ENCODE results near the gene HSPBP1. TPM values are rescaled to one million over a fixed set of nuclear protein-coding genes. Genes with fewer than 3 reads are reported as not detected.

Gene HSPBP1
- total RNA-seq, 1 donor from 2014 or later = 32.2 TPM

DNA sequence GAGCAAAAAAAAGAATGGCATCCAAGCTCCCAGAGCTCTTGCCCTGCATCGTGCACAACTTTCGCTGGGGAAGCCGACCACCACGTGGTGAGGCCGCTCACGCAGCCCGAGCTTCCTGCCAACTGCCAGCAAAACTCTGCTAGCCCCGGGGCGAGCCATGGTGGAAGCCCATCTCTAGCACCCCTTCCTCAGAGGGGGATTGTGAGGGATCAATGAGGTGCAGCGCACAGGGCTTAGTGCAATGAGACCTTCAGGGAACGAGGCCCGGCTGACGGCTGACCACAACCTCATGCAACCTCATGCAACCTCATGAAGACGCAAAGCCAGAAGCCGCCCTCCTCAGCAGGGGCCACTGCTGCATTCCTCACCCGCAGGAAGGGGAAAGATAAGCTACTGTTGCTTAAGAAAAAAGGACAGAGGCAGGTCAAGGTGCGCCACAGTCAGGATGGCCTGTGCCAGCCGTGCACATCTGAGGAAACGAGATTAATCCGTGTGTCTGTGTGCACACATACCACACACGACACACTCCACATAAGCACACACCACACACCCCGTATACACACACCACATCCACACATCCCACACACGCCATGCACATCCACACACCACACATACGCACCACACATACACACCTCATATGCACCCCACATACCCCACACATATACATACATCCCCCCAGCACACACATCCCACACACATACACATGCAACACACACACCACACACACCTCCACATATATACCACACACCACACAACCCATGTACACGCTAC lies 9.6 kb downstream of the HSPBP1 start:
- CTCF ChIA-PET = no interaction called here
- no peak for DNase-seq
- TF ChIP-seq, protein P1, sequence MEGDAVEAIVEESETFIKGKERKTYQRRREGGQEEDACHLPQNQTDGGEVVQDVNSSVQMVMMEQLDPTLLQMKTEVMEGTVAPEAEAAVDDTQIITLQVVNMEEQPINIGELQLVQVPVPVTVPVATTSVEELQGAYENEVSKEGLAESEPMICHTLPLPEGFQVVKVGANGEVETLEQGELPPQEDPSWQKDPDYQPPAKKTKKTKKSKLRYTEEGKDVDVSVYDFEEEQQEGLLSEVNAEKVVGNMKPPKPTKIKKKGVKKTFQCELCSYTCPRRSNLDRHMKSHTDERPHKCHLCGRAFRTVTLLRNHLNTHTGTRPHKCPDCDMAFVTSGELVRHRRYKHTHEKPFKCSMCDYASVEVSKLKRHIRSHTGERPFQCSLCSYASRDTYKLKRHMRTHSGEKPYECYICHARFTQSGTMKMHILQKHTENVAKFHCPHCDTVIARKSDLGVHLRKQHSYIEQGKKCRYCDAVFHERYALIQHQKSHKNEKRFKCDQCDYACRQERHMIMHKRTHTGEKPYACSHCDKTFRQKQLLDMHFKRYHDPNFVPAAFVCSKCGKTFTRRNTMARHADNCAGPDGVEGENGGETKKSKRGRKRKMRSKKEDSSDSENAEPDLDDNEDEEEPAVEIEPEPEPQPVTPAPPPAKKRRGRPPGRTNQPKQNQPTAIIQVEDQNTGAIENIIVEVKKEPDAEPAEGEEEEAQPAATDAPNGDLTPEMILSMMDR (IDR thresholded peaks at IDR 0.05) = no peak
- H3K4me1 Mint-ChIP-seq = peaks cover 10% of the 10 kb centered on the region
- H3K4me3 Mint-ChIP-seq = no peak overlapping the region
- POLR2A ChIA-PET = no interaction called here
- H3K9me3 Mint-ChIP-seq = peaks cover 2% of the 10 kb centered on the region
- intact Hi-C loops (cut with micrococcal nuclease) = no loop called here
- H3K36me3 Mint-ChIP-seq (ENCODE audit: low read depth) = peaks cover 54% of the 10 kb centered on the region
- no peaks in the 10 kb centered on the region for H3K27me3 Mint-ChIP-seq
- ATAC-seq (ENCODE audit: low read depth) = no peak
- no peak overlapping the region for H3K27ac Mint-ChIP-seq

DNA sequence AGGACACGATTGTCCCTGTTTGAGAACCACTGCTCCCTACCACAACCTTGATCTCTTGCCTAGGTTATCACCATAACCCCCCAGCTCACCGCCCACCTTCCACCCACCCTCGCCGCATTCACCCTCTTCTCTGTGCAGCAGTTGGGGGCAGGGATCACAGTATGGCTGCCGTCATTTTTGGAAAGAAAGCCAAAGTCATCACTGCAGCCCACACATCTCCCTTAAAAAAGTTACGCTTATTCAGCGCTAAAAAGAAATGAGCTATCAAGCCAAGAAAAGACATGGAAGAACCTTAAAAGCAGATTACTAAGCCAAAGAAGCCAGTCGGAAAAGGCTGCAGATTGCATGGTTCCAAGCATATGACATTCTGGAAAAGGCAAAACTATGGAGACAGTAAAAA lies 10.6 kb downstream of the HSPBP1 start:
- Mint-ChIP-seq H3K27me3 (no peaks in the 10 kb centered on the region), H3K4me1 (peaks cover 2% of the 10 kb centered on the region), H3K27ac (no peak overlapping the region), H3K36me3 (ENCODE audit: low read depth) (peaks cover 46% of the 10 kb centered on the region), H3K4me3 (no peak overlapping the region), H3K9me3 (peaks cover 2% of the 10 kb centered on the region)
- no peak for ATAC-seq (ENCODE audit: low read depth)
- no peak for DNase-seq
- intact Hi-C loops (cut with micrococcal nuclease) = no loop called here
- CTCF ChIA-PET = no interaction called here
- POLR2A ChIA-PET = no interaction called here
- TF ChIP-seq, protein P1 (IDR thresholded peaks at IDR 0.05) = no peak

DNA sequence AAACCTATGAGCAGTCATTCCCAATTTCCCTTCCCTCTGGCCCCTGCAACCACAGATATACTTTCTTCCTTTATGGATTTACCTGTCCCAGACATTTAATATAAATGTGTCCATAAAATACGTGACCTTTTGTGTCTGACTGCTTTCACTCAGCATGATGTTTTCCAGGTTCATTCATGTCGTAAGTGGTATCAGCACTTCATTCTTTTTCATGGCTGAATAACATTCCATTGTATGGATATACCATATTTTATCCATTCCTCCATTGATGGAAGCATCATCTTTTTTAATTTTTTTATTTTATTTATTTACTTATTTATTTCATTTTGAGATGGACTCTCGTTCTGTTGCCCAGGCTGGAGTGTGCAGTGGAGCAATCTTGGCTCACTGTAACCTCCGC lies 13.1 kb downstream of the HSPBP1 start:
- TF ChIP-seq, protein P1 (IDR thresholded peaks at IDR 0.05) = no peak
- ATAC-seq (ENCODE audit: low read depth) = no peak
- no peak for DNase-seq
- Mint-ChIP-seq H3K4me3 (no peak overlapping the region), H3K9me3 (peaks cover 2% of the 10 kb centered on the region), H3K27ac (no peak overlapping the region), H3K27me3 (no peaks in the 10 kb centered on the region), H3K36me3 (ENCODE audit: low read depth) (peaks cover 33% of the 10 kb centered on the region), H3K4me1 (peaks cover 2% of the 10 kb centered on the region)
- POLR2A ChIA-PET = no interaction called here
- CTCF ChIA-PET = no interaction called here
- intact Hi-C loops (cut with micrococcal nuclease) = no loop called here

DNA sequence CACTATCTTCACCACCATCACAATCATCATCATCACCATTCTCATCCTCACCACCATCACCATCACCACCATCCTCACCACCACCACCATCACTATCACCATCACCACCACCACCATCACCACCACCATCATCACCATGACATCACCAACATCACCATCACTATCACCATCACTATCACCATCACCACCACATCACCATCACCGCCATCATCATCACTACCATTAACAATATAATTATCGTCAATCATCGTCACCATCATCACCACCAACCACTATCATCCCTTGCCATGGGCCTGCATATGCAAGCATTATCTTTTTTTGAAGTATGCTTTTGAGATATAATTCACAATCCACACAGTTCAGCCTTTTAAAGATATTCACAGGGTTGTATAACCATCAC lies 13.5 kb downstream of the HSPBP1 start:
- CTCF ChIA-PET = no interaction called here
- POLR2A ChIA-PET = no interaction called here
- H3K9me3 Mint-ChIP-seq = peaks cover 2% of the 10 kb centered on the region
- peaks cover 31% of the 10 kb centered on the region for H3K36me3 Mint-ChIP-seq (ENCODE audit: low read depth)
- no peaks in the 10 kb centered on the region for H3K27me3 Mint-ChIP-seq
- H3K4me1 Mint-ChIP-seq = peaks cover 2% of the 10 kb centered on the region
- TF ChIP-seq, protein P1 (IDR thresholded peaks at IDR 0.05) = no peak
- intact Hi-C loops (cut with micrococcal nuclease) = no loop called here
- no peak overlapping the region for H3K27ac Mint-ChIP-seq
- no peak overlapping the region for H3K4me3 Mint-ChIP-seq
- no peak for ATAC-seq (ENCODE audit: low read depth)
- no peak for DNase-seq

DNA sequence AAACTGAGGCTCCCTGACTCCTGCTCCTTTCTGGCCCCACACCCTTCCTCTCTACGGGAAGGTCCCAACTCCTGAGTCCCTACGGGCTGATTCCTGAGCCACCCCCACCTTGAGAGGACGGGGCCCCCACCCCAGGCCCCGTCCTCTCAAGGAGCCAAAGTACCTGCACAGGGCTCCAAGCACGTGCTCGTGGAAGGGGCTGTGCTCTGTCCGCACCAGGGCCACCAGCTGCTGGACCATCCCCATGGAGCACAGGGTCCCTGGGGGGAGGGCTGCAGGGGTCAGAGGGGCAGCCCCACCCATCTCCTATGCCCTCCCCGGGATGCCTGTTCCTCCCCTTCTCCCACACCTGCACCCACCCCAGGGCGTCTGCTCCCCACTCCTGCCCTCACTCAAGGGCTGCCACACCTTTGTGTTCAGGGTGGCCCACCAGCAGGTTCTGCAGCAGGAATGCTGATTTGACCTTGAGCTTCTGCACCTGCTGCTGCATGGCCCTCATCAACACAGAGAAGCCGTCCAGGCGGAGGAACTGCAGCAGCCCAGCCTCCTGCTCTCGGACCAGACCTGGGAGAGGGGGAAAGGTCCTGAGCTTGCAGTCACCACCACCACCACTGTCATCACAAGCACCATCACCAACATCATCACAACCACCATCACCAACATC lies 14.1 kb downstream of the HSPBP1 start:
- H3K36me3 Mint-ChIP-seq (ENCODE audit: low read depth) = peaks cover 29% of the 10 kb centered on the region
- TF ChIP-seq, protein P1 (IDR thresholded peaks at IDR 0.05) = no peak
- intact Hi-C loops (cut with micrococcal nuclease) = no loop called here
- ChIA-PET POLR2A (no interaction called here), CTCF (no interaction called here)
- no peak overlapping the region for H3K27ac Mint-ChIP-seq
- ATAC-seq (ENCODE audit: low read depth) (no peak), DNase-seq (no peak)
- H3K4me1 Mint-ChIP-seq = peaks cover 2% of the 10 kb centered on the region
- no peaks in the 10 kb centered on the region for H3K27me3 Mint-ChIP-seq
- peaks cover 2% of the 10 kb centered on the region for H3K9me3 Mint-ChIP-seq
- no peak overlapping the region for H3K4me3 Mint-ChIP-seq

Data from activated B cell treated with CpG ODN at 0.5 μM for 24 hours (primary cell).